ENCODE measurements around the gene DTNA.

GRCh38 chr18:34909637-34910364 lies 199.7 kb downstream of the DTNA start:
- TF ChIP-seq CTCF (IDR thresholded peaks at IDR 0.05), result no peak
- no peak for TF ChIP-seq POLR2AphosphoS5 (IDR thresholded peaks at IDR 0.05; ENCODE audit: low read depth, low read length)

Data from Panc1 (cell line).